WTC11 (cell line): ENCODE measurements around the gene CDX1. TPM values are rescaled to one million over a fixed set of nuclear protein-coding genes. Genes with fewer than 3 reads are reported as not detected.

Experiments used
- ATAC-seq: fragments of 200-7000 bp; cut with Tn5 transposase; 2 replicates; pipeline ENCODE4 v1.10.0; 2021; ENCODE audit warnings: mild to moderate bottlenecking, moderate library complexity
- CTCF ChIA-PET: fragments of 300-600 bp; sonication (Branson Sonifier 250); formaldehyde crosslinking; loops from one replicate; lab custom pipeline; 2021; ENCODE audit warnings: antibody characterized with exemption; lab: Charles Lee
- POLR2A ChIA-PET: fragments of 350-600 bp; sonication (Branson Sonifier 250); formaldehyde crosslinking; loops from one replicate; lab custom pipeline; 2021; ENCODE audit warnings: antibody characterized with exemption; lab: Charles Lee
- DNase-seq: peaks from one replicate; pipeline ENCODE4 v3.0.0; 2021; ENCODE audit warnings: low spot score
- H3K27ac Mint-ChIP-seq: 2 replicates; pipeline ENCODE4 v1.8.0; 2021; ENCODE audit warnings: mixed read lengths
- H3K27me3 Mint-ChIP-seq: 2 replicates; pipeline ENCODE4 v1.8.0; 2021; ENCODE audit warnings: low read depth, mild to moderate bottlenecking, moderate library complexity, mixed read lengths
- H3K36me3 Mint-ChIP-seq: 2 replicates; pipeline ENCODE4 v1.8.0; 2021; ENCODE audit warnings: mixed read lengths
- H3K4me1 Mint-ChIP-seq: 2 replicates; pipeline ENCODE4 v1.8.0; 2022; ENCODE audit warnings: mixed read lengths
- H3K4me3 Mint-ChIP-seq: 2 replicates; pipeline ENCODE4 v1.8.0; 2021; ENCODE audit warnings: mild to moderate bottlenecking, moderate library complexity, mixed read lengths
- H3K9me3 Mint-ChIP-seq: 2 replicates; pipeline ENCODE4 v1.8.0; 2021; ENCODE audit warnings: mixed read lengths
- ATF3 ChIP-seq: sonication (generic); formaldehyde crosslinking; conservative IDR thresholded peaks from 2 replicates; pipeline ENCODE4 v1.8.1; 2022; ENCODE audit warnings: mild to moderate bottlenecking, missing genetic modification reagents
- ATF6 ChIP-seq: sonication (generic); formaldehyde crosslinking; IDR thresholded peaks from 2 replicates; pipeline ENCODE4 v1.8.1; 2023; ENCODE audit warnings: mild to moderate bottlenecking, missing genetic modification reagents
- CREB1 ChIP-seq: sonication (generic); formaldehyde crosslinking; IDR thresholded peaks from 2 replicates; pipeline ENCODE4 v1.8.0; 2023; ENCODE audit warnings: mild to moderate bottlenecking, missing genetic modification reagents
- CREM ChIP-seq: sonication (generic); formaldehyde crosslinking; IDR thresholded peaks from 2 replicates; pipeline ENCODE4 v1.8.1; 2022; ENCODE audit warnings: mild to moderate bottlenecking, missing genetic modification reagents, moderate library complexity
- FOXP1 ChIP-seq: sonication (generic); formaldehyde crosslinking; IDR thresholded peaks from 2 replicates; pipeline ENCODE4 v1.8.0; 2022; ENCODE audit warnings: missing genetic modification reagents, mild to moderate bottlenecking, moderate library complexity, borderline replicate concordance
- HMGA2 ChIP-seq: fragments of 250-450 bp; sonication (Bioruptor Pico); IDR thresholded peaks from 2 replicates; pipeline ENCODE4 v1.4.0; 2021; ENCODE audit warnings: mild to moderate bottlenecking, moderate library complexity
- HMGXB4 ChIP-seq: sonication (generic); formaldehyde crosslinking; IDR thresholded peaks from 2 replicates; pipeline ENCODE4 v1.8.1; 2023; ENCODE audit warnings: mild to moderate bottlenecking, moderate library complexity, missing genetic modification reagents
- JAZF1 ChIP-seq: fragments of 250-450 bp; sonication (Bioruptor Pico); IDR thresholded peaks from 2 replicates; pipeline ENCODE4 v1.9.0; 2021; ENCODE audit warnings: moderate library complexity, mild to moderate bottlenecking, inconsistent platforms
- PREB ChIP-seq: sonication (generic); formaldehyde crosslinking; IDR thresholded peaks from 2 replicates; pipeline ENCODE4 v1.8.1; 2022; ENCODE audit warnings: mild to moderate bottlenecking, missing genetic modification reagents, moderate library complexity, borderline replicate concordance
- SOX15 ChIP-seq: fragments of 250-450 bp; sonication (Bioruptor Pico); IDR thresholded peaks from 2 replicates; pipeline ENCODE4 v1.9.0; 2021; ENCODE audit warnings: mild to moderate bottlenecking
- TEAD1 ChIP-seq: sonication (generic); formaldehyde crosslinking; IDR thresholded peaks from 2 replicates; pipeline ENCODE4 v1.8.0; 2022; ENCODE audit warnings: mild to moderate bottlenecking, missing genetic modification reagents
- ZBTB21 ChIP-seq: sonication (generic); formaldehyde crosslinking; IDR thresholded peaks from 2 replicates; pipeline ENCODE4 v1.8.1; 2023; ENCODE audit warnings: mild to moderate bottlenecking, missing genetic modification reagents, borderline replicate concordance
- ZNF219 ChIP-seq: sonication (generic); formaldehyde crosslinking; IDR thresholded peaks from 2 replicates; pipeline ENCODE4 v1.8.0; 2023; ENCODE audit warnings: missing genetic modification reagents, mild to moderate bottlenecking, borderline replicate concordance
- ZNF232 ChIP-seq: sonication (generic); formaldehyde crosslinking; IDR thresholded peaks from 2 replicates; pipeline ENCODE4 v1.8.0; 2022; ENCODE audit warnings: mild to moderate bottlenecking, missing genetic modification reagents
- ZNF317 ChIP-seq: sonication (generic); formaldehyde crosslinking; IDR thresholded peaks from 2 replicates; pipeline ENCODE4 v1.8.1; 2023; ENCODE audit warnings: low read depth, mild to moderate bottlenecking, moderate library complexity, missing genetic modification reagents, borderline replicate concordance
- ZNF396 ChIP-seq: fragments of 250-450 bp; sonication (Bioruptor Pico); IDR thresholded peaks from 2 replicates; pipeline ENCODE4 v1.8.0; 2021; ENCODE audit warnings: mild to moderate bottlenecking, moderate library complexity, borderline replicate concordance
- ZSCAN18 ChIP-seq: fragments of 250-450 bp; sonication (Bioruptor Pico); IDR thresholded peaks from 2 replicates; pipeline ENCODE4 v2.1.2; 2022; ENCODE audit warnings: mild to moderate bottlenecking, moderate library complexity
- total RNA-seq: library from RNA; stranded (reverse); gene quantifications from 3 replicates; pipeline ENCODE4 v1.2.3, GENCODE V29; 2021
- TF ChIP-seq, protein P1 (sequence below): sonication (generic); formaldehyde crosslinking; IDR thresholded peaks from 2 replicates; pipeline ENCODE4 v1.8.0; 2023; ENCODE audit warnings: missing genetic modification reagents
- TF ChIP-seq, protein P2 (sequence below): fragments of 250-450 bp; sonication (Bioruptor Pico); IDR thresholded peaks from 2 replicates; pipeline ENCODE4 v1.9.0; 2021; ENCODE audit warnings: moderate library complexity, mild to moderate bottlenecking, inconsistent platforms, borderline replicate concordance
- TF ChIP-seq, protein P3 (sequence below): sonication (generic); formaldehyde crosslinking; IDR thresholded peaks from 2 replicates; pipeline ENCODE4 v1.8.0; 2023; ENCODE audit warnings: missing genetic modification reagents, mild to moderate bottlenecking, borderline replicate concordance

CDX1 gene
- total RNA-seq, 1 experiment from 2014 or later, result 0.13 TPM

DNA sequence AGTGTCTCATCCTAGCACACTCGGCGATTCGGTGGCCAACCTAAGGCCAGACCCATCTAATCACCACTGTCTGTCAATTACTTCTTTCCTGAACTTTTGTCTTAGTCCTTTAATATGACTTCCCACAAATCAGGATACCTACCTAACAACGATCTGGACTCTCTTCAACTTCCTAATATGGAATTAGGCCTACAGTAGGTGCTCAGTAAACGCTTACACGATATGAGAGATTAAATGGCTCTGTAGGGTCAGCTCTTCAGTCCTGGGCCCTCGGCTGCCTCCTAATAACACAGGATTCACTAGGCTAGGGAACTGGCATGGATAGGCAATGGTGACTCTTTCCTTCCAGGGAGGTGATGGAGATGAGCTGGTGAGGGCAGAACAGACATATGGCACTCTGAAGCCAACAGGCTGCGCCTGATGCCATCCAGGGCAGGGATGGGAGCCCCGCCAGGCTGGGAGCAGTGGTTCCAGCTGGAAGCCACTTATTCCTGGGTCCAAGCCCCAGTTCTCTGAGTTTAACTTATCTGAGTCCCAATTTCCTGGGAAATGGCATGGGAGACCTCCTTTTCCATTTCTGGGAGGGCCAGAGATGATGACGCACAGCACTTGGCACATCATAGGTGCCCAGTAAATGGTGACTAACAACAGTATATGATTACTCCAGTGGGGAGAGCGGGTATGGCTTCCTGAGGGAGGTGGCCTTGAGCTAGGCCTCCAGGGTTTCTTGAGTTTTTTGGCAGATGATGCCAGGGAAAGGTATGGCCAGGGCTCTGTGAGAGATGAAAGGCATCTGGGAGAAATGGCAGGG lies 18.3 kb upstream of the CDX1 start:
- TF ChIP-seq ZNF317 (CRISPR knock-in tag) (no peak), SOX15 (CRISPR knock-in tag) (no peak), CREM (CRISPR knock-in tag) (no peak), HMGXB4 (CRISPR knock-in tag) (no peak), ZNF396 (no peak), PREB (CRISPR knock-in tag) (no peak), ZSCAN18 (no peak), HMGA2 (CRISPR knock-in tag) (no peak), ATF3 (CRISPR knock-in tag) (no peak), CREB1 (CRISPR knock-in tag) (no peak)
- TF ChIP-seq, protein P1, sequence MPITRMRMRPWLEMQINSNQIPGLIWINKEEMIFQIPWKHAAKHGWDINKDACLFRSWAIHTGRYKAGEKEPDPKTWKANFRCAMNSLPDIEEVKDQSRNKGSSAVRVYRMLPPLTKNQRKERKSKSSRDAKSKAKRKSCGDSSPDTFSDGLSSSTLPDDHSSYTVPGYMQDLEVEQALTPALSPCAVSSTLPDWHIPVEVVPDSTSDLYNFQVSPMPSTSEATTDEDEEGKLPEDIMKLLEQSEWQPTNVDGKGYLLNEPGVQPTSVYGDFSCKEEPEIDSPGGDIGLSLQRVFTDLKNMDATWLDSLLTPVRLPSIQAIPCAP, result no peak
- TF ChIP-seq, protein P2, sequence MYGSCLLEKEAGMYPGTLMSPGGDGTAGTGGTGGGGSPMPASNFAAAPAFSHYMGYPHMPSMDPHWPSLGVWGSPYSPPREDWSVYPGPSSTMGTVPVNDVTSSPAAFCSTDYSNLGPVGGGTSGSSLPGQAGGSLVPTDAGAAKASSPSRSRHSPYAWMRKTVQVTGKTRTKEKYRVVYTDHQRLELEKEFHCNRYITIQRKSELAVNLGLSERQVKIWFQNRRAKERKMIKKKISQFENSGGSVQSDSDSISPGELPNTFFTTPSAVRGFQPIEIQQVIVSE (CRISPR knock-in tag), result no peak
- TF ChIP-seq, protein P3, sequence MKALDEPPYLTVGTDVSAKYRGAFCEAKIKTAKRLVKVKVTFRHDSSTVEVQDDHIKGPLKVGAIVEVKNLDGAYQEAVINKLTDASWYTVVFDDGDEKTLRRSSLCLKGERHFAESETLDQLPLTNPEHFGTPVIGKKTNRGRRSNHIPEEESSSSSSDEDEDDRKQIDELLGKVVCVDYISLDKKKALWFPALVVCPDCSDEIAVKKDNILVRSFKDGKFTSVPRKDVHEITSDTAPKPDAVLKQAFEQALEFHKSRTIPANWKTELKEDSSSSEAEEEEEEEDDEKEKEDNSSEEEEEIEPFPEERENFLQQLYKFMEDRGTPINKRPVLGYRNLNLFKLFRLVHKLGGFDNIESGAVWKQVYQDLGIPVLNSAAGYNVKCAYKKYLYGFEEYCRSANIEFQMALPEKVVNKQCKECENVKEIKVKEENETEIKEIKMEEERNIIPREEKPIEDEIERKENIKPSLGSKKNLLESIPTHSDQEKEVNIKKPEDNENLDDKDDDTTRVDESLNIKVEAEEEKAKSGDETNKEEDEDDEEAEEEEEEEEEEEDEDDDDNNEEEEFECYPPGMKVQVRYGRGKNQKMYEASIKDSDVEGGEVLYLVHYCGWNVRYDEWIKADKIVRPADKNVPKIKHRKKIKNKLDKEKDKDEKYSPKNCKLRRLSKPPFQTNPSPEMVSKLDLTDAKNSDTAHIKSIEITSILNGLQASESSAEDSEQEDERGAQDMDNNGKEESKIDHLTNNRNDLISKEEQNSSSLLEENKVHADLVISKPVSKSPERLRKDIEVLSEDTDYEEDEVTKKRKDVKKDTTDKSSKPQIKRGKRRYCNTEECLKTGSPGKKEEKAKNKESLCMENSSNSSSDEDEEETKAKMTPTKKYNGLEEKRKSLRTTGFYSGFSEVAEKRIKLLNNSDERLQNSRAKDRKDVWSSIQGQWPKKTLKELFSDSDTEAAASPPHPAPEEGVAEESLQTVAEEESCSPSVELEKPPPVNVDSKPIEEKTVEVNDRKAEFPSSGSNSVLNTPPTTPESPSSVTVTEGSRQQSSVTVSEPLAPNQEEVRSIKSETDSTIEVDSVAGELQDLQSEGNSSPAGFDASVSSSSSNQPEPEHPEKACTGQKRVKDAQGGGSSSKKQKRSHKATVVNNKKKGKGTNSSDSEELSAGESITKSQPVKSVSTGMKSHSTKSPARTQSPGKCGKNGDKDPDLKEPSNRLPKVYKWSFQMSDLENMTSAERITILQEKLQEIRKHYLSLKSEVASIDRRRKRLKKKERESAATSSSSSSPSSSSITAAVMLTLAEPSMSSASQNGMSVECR, result no peak
- Mint-ChIP-seq H3K36me3 (no peaks in the 10 kb centered on the region), H3K9me3 (no peaks in the 10 kb centered on the region), H3K27me3 (no peaks in the 10 kb centered on the region; the same call in 1 of the 2 replicates), H3K4me3 (no peak overlapping the region), H3K4me1 (peaks cover 21% of the 10 kb centered on the region), H3K27ac (no peak overlapping the region; the same call in 1 of the 2 replicates)
- no peak for DNase-seq
- ChIA-PET POLR2A (no interaction called here), CTCF (no interaction called here)
- no peak for ATAC-seq

DNA sequence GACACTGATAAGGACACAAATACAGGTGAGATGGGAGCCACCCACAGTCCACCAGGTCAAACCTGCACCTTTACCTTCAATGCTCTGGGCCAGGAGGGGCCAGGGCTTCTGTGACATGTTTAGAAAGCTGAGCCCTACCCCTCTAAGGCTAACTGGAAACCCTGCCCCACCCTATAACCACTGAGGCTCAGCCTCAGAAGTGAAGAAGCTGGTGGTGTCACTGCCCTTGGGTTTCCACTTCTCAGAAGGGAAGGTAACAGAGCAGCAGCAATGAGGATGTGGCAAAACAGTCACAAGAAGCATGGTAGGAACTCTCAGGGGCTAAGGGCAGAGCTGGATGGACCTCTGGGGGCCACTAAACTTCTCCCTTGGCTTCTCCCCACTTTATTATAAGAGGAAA lies 17.0 kb upstream of the CDX1 start:
- CTCF ChIA-PET, result no interaction called here
- no peak overlapping the region for H3K4me3 Mint-ChIP-seq
- no peaks in the 10 kb centered on the region for H3K27me3 Mint-ChIP-seq
- DNase-seq, result no peak
- no peaks in the 10 kb centered on the region for H3K9me3 Mint-ChIP-seq
- H3K27ac Mint-ChIP-seq, result no peak overlapping the region
- H3K36me3 Mint-ChIP-seq, result no peaks in the 10 kb centered on the region
- peaks cover 20% of the 10 kb centered on the region for H3K4me1 Mint-ChIP-seq
- POLR2A ChIA-PET, result no interaction called here
- ATAC-seq, result no peak
- no peak for TF ChIP-seq ZNF219 (CRISPR knock-in tag)
- TF ChIP-seq TEAD1 (CRISPR knock-in tag), result no peak
- no peak for TF ChIP-seq JAZF1 (CRISPR knock-in tag)
- no peak for TF ChIP-seq FOXP1 (CRISPR knock-in tag)
- TF ChIP-seq ZBTB21 (CRISPR knock-in tag), result no peak
- TF ChIP-seq ZNF232, result no peak
- TF ChIP-seq ATF6 (CRISPR knock-in tag), result no peak
